HG03378 (cell line): ENCODE data around the gene PLCB2.

Experiments
- ATAC-seq: cut with Tn5 transposase; IDR thresholded peaks from one replicate; pipeline ENCODE4 v1.9.1; 2021; ENCODE audit warnings: mild to moderate bottlenecking, moderate library complexity; ENCODE audit not compliant: unreplicated experiment

PLCB2 gene

DNA sequence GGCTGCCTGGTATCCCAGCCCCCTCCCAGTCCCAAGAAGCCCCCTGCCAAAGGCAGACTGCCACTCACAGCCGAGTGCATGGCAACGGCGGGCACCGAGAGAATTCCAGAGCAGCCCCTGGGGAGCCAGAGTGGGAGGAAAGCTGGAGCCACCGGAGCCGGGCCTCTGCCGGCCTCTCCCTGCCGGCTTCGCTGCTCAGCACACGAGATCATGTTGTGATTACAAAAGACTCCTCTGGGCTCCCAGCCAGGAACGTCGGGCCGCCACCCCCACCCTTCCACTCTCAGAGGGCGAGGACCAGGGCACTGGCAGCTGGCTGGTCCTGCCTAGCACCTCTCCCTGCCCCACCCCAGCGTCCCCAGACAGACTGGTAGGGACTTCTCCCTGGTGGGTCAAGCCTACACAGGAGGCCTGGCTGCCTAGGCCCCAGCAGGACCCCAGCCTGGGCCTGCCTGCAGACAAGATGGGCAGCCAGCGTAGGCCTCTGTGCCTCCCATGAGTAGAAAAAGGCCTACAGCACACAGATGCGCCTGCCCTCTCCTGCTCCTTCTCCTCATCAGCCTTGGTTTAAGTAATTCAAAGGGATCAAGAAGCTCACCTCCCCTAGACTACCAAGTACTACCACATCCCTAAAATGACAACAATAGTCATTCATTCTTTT, 33.1 kb upstream of the PLCB2 start, which contains the start of gene CCDC9B:
CCDC9B (minus strand) TSS at position 200 of the 661 bp plus-strand sequence; CDS start at position 80, 120 bp downstream.
- no peak for ATAC-seq

DNA sequence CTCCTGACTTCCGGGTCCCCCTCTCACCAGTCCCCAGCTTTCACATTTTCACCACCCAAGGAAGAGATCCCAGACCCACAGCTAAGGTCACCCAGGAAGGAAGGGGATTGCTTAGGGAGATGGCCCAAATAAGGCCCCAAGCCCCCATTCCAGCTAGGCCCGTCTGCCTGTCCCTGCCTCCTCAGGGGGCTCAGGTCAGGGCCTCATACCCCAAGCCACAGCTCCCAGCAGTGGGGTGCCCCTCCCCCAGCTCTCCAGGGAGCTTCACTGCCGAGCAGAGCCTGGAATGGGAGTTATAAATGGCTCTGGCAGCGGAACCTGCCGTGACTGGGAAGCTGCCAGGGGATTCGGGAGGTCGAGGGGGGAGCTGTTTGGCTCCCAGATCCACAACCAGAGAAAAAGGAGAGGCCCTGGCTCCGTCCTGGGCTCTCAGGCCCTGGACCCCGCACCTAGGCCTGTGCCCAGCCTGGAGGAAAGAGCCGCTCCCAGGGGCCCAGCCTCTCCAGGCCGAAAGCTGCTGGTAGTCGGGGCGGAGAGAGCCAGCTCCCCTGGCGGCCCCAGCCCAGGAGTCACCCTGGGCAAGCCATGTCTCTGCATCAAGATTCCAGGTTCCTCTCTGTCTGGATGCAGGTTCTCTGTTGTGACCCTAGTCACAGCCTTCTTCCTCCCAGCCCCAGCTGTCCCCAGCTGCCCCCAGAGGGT, 32.5 kb upstream of the PLCB2 start:
- ATAC-seq, result no peak

DNA sequence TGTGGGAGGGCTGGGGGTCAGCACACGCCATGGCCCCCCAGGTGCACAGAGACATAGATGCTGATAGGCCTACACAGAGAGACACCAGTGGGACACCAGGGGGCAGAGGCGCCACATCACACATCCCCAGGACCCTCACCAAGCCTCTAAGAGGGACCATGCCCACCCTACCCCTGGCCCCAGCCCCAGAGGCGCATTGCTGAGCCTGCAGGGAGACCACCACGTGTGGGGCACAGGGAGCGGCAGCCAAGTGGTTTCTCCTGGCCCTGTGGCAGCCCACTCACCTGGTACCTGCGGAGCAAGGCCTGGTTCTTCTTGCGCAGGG, 31.8 kb upstream of the PLCB2 start:
- ATAC-seq, result no peak

DNA sequence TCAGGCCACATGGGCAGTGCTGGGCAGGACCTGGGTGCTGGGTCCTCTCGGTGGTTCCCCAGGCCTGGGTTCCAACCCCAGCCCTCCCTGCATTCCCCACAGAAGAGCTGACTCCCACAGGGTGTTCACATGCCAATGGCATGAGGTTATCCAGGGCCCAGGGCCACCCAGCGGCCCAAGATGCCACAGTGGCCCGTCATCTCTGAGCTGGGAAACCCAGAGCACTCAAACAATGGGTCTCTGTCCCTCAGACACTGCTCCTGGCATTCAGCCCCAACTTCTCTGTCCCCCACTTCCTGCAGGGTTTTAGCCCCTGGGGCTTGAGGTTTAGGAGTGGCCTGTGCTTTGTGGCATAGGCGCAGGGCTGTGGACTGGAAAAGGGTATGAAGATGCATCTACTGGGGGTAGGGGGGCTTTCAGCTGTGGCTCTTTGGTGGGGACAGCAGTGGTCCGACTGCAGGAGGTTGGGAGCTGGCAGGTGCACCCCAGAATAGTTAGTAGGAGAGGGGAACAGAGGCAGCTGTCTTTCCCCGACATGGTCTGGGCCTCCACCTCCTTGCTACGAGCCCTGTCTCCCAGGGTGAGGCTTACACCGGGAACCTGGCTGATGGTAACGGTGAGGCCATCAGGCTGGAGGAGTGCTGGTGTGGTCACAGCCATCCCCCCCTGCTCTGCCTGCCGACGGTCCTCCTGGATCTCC, 31.3 kb upstream of the PLCB2 start:
- ATAC-seq, result no peak

DNA sequence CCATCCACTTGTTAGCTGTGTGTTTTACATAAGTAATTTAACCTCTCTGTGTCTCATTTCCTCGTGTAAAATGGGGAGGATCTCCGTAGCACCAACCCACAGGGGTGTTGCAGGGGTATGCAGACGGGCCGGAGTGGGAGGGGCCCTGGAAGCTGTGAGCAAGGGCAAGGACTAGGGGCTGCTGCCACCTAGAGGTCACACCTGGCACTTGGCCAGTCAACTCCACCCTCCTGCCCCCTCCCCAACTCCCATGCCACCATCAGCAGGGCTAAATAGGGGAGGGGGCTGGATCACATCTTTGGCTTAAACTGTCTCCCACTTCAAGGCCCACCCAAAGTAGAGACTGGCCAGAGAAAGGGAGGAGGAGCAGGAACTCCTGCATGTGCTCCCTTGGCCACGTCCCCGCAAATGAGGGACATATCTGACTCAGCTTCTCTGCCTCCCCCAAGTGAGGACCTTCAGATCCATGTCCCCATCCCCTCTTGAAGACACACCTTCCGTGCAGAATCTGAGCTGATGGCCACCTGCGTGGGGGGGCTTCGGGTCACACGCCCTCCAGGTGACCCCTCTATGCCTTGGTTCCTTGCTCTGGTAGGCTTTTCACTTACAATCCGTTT, 30.4 kb upstream of the PLCB2 start:
- ATAC-seq, result no peak

DNA sequence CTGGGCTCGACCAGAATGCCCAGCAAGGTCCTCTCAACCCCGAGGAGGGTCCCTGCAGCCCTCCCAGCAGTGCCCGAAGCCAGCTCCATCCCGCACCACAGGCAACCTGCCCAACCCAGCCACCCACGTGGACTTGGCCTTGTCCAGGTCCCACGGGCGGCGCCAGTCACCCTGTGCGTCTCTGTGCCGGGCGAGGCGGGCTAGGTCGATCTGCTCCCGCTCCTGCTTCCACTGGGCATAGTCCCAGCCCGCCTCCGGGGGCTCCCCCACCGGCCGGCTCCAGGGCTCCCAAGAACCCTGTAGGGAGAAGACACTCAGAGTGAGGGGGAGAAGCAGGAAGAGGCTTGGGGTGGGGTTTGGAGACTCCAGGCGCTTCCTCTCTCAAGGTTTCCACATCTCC, 29.9 kb upstream of the PLCB2 start:
- no peak for ATAC-seq

DNA sequence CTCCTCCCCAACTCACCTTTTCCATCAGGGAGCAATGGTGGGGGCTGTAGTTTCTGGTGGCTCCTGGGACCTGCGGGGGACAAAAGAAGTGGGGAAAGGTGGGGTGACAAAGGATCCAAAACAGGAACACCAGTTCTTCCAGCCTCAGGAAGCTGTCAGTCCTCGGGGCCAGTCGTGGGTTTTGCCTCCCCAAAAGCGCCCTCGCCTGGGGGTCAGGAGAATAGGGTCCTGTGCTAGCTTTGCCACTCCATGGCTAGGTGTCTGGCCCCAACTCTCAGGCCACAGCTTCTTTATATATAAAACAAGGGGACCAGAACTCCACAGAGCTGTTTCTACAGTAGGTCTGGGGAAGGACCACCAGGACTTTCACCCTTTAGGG, 29.0 kb upstream of the PLCB2 start:
- no peak for ATAC-seq

DNA sequence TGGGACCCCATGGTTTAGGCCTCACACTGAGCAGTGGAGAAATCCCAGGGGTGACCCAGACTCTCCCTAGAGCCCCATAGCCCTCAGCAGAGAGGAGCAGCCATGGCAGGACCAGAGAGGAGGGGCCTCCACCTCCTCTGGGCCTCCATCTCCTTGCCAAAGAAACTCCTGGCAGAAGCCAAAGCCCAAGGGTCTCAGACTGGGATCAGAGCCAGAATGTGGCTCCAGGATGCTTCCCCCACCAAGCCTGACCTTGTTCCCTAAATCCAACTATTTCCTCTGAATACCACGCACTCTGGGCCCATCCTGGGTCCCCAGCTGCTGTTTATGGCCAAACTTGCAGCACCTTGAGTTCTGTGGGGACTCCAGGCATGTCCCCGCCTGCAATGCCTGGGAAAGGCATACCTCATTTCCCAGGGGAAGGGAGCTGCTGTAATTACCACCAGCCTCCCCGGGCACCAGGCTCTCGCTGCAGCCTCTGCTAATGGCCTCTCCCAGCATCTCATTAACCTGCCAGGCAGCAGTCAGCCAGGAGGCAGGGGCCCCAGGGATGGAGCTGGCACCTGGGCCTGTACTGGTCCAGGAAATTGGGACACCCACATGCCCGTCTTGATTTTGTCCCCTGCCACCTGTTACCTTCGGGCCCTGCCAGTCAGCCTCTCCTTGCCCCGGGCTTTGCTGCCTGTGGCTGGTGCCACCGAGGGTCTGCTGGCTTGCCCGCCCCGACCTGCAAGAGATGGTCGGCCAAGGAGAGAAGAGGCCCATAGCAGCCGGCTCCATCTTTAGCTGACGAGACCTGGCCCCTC, 28.4 kb upstream of the PLCB2 start:
- ATAC-seq, result no peak

DNA sequence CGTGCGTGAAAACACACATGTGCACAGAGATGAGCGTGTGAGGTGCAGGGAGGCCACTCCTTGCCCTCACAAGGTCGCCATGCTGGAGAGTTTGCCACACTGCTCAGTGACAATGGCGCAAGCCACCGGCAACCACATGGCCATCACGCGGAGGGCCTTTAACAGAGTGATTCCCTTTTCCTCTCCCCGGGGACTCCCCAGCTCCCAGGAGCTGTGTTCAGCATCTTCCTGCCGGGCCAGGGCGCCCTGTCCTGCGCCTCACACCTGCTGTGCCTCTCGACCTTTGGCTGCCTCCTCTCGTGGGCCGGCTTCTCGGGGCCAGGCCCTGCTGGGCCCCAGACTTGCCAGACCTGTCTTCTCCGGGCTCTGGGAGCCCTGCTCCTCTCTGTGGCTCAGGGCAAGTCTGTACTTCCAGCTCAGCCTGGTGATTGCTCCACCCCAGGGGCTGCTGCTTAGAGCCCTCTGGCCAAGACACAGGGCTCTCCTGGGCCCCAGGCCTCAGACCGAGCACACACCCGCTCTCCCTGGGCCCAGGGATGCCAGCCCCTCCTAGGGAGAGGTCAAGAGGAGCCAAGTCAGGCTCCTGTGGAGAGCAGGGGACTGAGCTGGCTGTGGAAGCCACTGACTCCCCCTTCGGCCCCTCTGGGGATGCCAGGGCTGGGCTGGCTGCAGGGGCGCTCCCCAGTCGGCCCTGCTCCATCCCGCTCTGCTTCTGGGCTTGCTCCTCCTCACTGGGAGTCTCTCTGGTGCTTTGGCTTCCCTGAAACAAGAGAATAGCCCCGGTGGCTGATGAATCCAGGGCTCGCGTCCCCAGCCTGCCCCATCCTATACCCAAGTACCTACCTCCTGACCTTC, 27.4 kb upstream of the PLCB2 start:
- ATAC-seq, result no peak

DNA sequence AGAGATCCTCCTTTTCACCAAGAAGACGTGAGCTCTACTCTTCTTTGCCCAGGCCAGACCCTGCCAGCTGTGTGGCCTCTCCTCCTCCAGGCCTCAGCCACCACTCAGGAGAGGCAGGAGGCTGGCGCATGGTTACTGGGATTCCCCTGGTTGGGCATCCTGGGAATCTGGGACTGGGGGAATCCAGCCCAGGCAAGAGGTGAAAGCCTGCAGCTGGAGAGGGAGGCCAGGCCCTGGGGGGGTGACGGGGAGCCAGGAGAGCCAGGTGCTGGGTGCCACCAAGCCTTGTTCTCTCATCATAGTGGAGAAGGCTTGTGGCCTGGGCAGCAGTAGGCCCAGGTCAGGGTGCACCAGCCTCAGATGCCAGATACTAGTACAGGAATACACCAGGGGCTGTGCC, 26.8 kb upstream of the PLCB2 start:
- ATAC-seq, result no peak

DNA sequence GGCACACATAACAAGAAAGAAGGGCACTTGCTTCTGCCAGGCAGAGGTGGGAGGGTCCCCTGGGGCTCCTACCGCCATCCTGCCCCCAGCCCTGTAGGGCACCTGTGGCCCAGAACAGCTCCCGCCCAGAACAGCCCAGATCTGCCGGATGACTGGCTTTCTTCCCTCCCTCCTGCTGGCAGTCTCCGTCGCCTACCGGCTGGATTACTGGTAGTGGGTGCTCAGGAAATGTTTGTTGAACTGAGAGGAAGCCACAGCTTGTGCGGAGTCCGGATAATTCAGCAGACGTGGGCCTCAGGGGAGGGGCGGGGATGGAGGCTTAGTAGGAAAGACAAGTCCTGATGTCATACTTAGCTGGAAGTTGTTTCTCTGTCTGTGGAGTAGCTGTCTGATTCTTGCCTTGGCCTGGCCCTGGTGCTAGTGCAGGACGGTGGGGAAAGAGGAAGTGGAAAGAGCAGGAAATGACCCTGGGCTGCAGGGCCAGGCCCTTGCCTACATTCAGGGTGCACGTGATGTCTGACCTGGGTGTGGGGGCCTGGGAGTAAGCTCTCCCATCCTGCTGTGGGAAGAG, 26.3 kb upstream of the PLCB2 start:
- no peak for ATAC-seq

DNA sequence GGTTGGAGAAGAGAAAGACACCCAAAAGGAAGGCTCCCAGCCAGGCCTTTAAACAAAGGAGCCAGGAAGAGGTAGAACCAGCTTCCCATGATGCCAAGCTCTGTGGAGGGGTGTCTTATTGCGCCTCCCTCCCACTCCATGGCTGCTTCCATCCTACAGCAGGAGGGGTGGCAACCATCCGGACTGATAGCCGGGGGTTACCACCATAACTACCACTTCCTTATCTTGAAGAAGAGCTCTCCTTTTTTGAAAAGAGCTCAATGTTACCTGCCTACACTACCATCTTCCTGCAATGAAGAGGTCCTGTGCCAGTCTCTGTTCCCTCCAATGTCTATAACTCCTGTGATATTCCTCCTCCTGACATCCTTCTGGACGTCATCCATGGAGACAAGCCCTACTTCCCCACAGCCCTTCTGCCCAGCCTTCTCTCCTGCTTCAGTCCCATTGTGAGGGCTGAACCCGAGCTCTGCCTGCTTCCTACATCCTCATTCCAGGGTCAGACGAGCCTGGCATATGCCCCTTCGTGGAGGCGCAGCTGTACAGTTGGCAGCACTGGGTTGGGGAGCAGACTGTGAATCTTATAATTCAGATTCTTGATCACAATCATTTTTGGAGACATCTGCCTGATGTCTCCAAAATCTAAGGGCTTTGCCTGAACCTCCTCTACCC, 24.5 kb upstream of the PLCB2 start:
- no peak for ATAC-seq

DNA sequence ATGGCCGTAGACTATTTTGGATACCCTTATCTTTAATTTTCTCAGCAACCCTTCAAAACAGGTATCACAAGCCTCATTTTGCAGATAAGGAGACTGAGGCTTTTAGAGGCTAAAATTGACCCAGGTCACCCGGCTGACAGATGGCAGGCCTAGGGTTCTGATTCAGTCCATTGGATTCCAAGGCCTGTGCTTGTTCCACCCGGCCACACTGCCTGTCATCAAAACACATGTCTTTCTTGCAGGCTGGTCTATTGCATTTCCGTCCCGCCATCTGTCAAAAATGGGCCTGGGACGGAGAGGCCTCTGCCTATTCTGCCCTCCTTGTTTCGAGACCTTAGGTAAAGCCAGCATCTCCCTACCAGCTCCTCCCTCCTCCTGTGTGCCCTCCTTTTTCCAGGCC, 23.9 kb upstream of the PLCB2 start:
- ATAC-seq, result no peak

DNA sequence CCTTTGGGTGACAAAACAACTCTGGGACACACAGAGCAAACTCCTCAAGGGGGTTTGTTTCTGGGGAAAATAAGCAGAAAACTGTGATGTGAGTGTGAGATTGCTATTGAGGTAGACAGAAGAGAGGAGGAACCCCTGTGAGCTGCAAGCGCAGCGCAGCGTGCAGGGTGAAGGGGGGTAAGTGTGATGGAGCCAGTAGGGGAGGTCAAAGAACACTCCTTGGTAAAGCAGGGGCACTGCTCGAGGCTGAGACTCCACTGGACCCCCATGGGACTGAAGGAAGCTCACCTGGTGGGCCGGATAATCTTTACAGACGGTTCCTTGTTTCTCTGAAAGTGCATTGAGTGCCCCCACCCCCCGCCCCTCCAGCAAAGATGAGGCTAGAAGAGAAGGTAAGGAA, 23.3 kb upstream of the PLCB2 start:
- ATAC-seq, result no peak

DNA sequence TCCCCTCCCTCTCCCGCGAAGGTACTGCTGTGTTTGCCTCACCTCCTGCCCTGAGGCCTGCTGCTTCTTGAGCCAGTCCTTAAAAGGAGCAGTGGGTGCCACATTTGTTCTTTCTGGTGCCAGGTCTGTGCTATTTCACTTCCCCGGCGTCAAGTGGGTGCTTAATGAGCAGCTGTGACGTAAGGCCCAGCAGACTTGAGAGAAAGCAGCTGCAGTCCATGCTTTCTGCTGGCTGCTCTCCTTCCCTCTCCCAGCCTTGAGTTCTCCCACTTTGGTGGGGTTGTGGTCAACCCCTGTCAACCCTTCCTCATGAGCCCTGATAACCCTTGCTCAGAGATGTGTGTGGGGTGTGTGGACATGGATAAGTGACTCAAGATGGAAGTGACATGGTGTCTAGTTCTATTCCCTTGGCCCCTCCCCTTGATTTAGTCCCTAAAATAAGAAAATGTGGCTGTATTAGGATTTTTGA, 22.7 kb upstream of the PLCB2 start:
- ATAC-seq, result no peak

DNA sequence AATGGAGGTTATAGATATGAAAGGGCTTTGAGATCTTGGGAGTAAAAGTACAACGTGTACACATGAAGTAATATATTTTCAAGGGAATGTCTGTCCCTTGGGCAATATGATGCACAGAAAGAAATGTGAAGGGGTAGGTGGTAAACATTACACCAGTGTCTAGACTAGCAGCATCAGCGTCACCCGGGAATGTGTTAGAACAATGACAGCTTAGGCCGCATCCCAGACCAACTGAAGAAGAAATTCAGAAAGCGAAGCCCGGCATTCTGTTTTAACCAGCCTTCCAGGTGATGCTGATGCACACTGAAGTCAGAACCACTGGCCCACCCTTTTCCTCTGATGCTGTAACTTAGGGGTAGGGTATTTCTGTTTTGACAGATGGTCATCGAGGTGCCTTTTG, 22.1 kb upstream of the PLCB2 start:
- no peak for ATAC-seq

DNA sequence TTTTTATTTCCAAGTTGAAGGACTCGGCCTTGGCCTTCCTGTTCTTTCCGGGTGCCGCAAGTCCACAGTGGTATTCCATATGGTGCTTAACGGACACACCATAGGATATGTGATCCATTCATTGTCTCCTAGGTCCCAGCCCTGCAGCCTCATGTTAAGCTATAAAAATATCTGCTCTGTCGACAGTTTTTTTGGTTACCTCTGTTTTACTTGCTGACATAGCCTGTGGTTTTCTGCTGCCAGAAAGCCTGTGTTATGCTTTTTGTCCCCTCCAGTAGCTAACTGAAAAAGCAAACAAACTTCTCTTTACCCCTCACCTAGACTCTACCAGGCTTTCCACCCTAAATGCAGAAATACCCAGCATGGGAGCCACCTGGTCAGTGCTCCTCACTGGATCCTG, 21.0 kb upstream of the PLCB2 start:
- no peak for ATAC-seq

DNA sequence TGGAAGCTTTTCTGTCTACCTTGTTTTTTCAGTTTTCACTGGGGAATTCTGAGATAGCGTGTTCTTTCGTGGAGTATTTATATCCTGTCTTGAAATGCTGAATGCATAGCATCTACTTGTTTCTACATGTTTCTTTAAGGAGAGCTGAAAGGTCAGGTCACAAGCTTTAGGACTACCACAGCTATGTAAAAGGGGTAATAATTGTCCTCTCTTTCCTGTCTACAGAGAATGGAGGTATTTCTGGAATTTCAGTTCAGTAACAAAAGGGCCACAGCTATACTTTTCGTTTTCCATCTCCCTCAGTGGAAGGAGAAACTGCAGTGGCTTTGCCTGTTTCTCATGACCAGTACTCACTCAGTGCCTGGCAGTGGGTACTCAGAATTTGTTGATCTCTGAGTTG, 20.4 kb upstream of the PLCB2 start:
- no peak for ATAC-seq

DNA sequence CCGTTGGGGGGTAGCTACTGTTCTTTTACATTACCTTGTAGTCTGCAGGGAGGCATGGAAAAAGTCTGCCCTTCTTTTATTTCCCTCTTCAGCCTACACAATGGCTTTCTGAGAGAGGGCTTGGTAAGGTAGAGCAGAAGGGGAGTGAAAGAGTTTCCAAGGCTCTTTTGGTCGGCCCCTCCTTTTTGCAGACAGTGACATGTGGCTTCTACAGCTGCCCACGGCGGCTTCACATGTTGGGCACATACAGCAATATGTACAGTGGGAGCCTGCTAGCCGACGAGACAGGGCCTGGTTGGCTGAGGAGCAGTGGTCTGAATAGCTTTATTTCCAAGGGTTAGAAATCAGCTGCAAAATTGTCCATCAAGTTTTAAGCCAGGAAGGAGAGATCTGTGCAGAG, 19.7 kb upstream of the PLCB2 start:
- no peak for ATAC-seq
